Neural cell (in vitro differentiated cells): Measurements from ENCODE around the gene HYAL1.

Experiments used
- EP300 ChIP-seq: fragments of 450-650 bp; conservative IDR thresholded peaks from 2 replicates; pipeline ENCODE4 v1.6.1; 2014; ENCODE audit warnings: antibody characterized with exemption, mild to moderate bottlenecking, moderate library complexity; ENCODE audit not compliant: poor library complexity, severe bottlenecking
- EZH2 ChIP-seq: fragments of 200-600, 300-800 bp; shearing (Covaris generic), sonication (generic); IDR thresholded peaks from 2 replicates; pipeline ENCODE4 v1.6.1; 2014; ENCODE audit warnings: antibody characterized with exemption, low read length, borderline replicate concordance, mild to moderate bottlenecking; ENCODE audit not compliant: insufficient read depth, poor library complexity, severe bottlenecking
- POLR2AphosphoS5 ChIP-seq: IDR thresholded peaks from 2 replicates; pipeline ENCODE4 v1.6.1; 2012
- RAD21 ChIP-seq: fragments of 450-650 bp; conservative IDR thresholded peaks from 2 replicates; pipeline ENCODE4 v1.6.1; 2014; ENCODE audit warnings: antibody characterized with exemption, mild to moderate bottlenecking, moderate library complexity
- TF ChIP-seq, protein P1 (sequence below): IDR thresholded peaks from 2 replicates; pipeline ENCODE4 v1.6.1; 2012; ENCODE audit warnings: borderline replicate concordance
- TF ChIP-seq, protein P2 (sequence below): fragments of 450-650 bp; IDR thresholded peaks from 2 replicates; pipeline ENCODE4 v1.5.1; 2014; ENCODE audit warnings: antibody characterized with exemption, mild to moderate bottlenecking, moderate library complexity; ENCODE audit not compliant: poor library complexity, severe bottlenecking

DNA sequence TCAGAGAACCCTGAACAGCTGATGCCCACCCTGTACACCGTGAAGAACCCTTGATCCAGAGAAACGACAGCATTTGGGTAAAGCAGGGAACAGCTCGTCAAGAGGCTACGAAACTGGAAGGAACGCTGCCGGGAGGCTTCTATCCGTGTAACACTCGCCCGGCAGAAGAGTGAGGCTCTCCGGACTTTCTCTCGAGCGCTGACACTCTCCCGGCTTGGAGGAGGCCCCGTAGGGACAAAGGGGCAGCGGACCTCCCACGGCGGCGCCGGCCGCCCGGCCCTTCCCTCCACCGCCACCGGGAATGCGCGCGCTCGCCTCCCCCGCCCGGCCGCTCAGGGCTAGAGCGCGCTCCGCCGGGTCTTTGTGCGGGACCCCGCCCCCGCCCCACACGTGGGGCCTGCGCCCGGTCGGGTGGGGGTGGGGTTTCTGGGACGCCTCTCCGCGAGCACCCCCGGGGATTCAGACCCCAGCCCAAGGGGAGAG, 17.5 kb upstream of the HYAL1 start:
- TF ChIP-seq, protein P1, sequence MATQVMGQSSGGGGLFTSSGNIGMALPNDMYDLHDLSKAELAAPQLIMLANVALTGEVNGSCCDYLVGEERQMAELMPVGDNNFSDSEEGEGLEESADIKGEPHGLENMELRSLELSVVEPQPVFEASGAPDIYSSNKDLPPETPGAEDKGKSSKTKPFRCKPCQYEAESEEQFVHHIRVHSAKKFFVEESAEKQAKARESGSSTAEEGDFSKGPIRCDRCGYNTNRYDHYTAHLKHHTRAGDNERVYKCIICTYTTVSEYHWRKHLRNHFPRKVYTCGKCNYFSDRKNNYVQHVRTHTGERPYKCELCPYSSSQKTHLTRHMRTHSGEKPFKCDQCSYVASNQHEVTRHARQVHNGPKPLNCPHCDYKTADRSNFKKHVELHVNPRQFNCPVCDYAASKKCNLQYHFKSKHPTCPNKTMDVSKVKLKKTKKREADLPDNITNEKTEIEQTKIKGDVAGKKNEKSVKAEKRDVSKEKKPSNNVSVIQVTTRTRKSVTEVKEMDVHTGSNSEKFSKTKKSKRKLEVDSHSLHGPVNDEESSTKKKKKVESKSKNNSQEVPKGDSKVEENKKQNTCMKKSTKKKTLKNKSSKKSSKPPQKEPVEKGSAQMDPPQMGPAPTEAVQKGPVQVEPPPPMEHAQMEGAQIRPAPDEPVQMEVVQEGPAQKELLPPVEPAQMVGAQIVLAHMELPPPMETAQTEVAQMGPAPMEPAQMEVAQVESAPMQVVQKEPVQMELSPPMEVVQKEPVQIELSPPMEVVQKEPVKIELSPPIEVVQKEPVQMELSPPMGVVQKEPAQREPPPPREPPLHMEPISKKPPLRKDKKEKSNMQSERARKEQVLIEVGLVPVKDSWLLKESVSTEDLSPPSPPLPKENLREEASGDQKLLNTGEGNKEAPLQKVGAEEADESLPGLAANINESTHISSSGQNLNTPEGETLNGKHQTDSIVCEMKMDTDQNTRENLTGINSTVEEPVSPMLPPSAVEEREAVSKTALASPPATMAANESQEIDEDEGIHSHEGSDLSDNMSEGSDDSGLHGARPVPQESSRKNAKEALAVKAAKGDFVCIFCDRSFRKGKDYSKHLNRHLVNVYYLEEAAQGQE: peak; percentile 79
- TF ChIP-seq, protein P2, sequence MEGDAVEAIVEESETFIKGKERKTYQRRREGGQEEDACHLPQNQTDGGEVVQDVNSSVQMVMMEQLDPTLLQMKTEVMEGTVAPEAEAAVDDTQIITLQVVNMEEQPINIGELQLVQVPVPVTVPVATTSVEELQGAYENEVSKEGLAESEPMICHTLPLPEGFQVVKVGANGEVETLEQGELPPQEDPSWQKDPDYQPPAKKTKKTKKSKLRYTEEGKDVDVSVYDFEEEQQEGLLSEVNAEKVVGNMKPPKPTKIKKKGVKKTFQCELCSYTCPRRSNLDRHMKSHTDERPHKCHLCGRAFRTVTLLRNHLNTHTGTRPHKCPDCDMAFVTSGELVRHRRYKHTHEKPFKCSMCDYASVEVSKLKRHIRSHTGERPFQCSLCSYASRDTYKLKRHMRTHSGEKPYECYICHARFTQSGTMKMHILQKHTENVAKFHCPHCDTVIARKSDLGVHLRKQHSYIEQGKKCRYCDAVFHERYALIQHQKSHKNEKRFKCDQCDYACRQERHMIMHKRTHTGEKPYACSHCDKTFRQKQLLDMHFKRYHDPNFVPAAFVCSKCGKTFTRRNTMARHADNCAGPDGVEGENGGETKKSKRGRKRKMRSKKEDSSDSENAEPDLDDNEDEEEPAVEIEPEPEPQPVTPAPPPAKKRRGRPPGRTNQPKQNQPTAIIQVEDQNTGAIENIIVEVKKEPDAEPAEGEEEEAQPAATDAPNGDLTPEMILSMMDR: no peak
- TF ChIP-seq EZH2 (no peak), POLR2AphosphoS5 (peak; percentile 80), EP300 (peak; percentile 77), RAD21 (no peak)
